ENCODE results near the gene ICAM4. TPM values are rescaled to one million over a fixed set of nuclear protein-coding genes. Genes with fewer than 3 reads are reported as not detected.

Gene ICAM4
- total and polyA plus RNA-seq, 2 of the 13 experiments (the other 11 are each of a cell fraction or from before 2014, with no cell fraction given): 2.9 to 4.0 TPM

GRCh38 chr19:10332965-10333757 lies 46.4 kb downstream of the ICAM4 start, which contains the start of gene RAVER1 (continued):
- TF ChIP-seq IRF1 (CRISPR knock-in tag; IDR thresholded peaks at IDR 0.05; ENCODE audit: low read depth) (no peak), ZNF629 (CRISPR knock-in tag; conservative IDR thresholded peaks at IDR 0.05) (no peak), SAP130 (CRISPR knock-in tag; IDR thresholded peaks at IDR 0.05; ENCODE audit: low read depth) (peak; percentile 78), ZNF616 (CRISPR knock-in tag; IDR thresholded peaks at IDR 0.05; ENCODE audit: low read depth) (peak; percentile 48; the same call in 1 of the 2 replicates), RXRA (CRISPR knock-in tag; IDR thresholded peaks at IDR 0.05) (no peak; the same call in 1 of the 2 replicates), DRAP1 (CRISPR knock-in tag; IDR thresholded peaks at IDR 0.05) (peak; percentile 83), HNRNPL (IDR thresholded peaks at IDR 0.05; ENCODE audit: low read depth, low read length) (peak; percentile 57; the same call in 1 of the 2 replicates), ZHX1 (CRISPR knock-in tag; IDR thresholded peaks at IDR 0.05; ENCODE audit: low read depth) (no peak), ARID4A (CRISPR knock-in tag; IDR thresholded peaks at IDR 0.05; ENCODE audit: borderline replicate concordance) (peak; percentile 84), ZNF670 (CRISPR knock-in tag; IDR thresholded peaks at IDR 0.05; ENCODE audit: borderline replicate concordance) (no peak), TBX2 (CRISPR knock-in tag; IDR thresholded peaks at IDR 0.05; ENCODE audit: borderline replicate concordance) (peak; percentile 78), GRHL1 (CRISPR knock-in tag; conservative IDR thresholded peaks at IDR 0.05) (no peak), TAF1 (CRISPR knock-in tag; IDR thresholded peaks at IDR 0.05) (peak; percentile 91), ZNF891 (CRISPR knock-in tag; IDR thresholded peaks at IDR 0.05) (peak; percentile 60)
